SK-N-SH treated with all-trans-retinoic acid at 6 μM for 48 hours (cell line): ENCODE measurements around the gene PSMB7.

Experiments
- CSDC2 ChIP-seq: fragments of 250-450 bp; sonication (Bioruptor Pico); IDR thresholded peaks from 2 replicates; pipeline ENCODE4 v1.5.0; 2020; ENCODE audit warnings: mild to moderate bottlenecking, moderate library complexity
- GLIS3 ChIP-seq: fragments of 250-450 bp; sonication (Bioruptor Pico); IDR thresholded peaks from 2 replicates; pipeline ENCODE4 v1.5.0; 2020; ENCODE audit warnings: mild to moderate bottlenecking, moderate library complexity
- PATZ1 ChIP-seq: fragments of 250-450 bp; sonication (Bioruptor Pico); IDR thresholded peaks from 2 replicates; pipeline ENCODE4 v1.8.0; 2020; ENCODE audit warnings: mild to moderate bottlenecking, moderate library complexity, borderline replicate concordance
- POU6F1 ChIP-seq: fragments of 250-450 bp; sonication (Bioruptor Pico); IDR thresholded peaks from 2 replicates; pipeline ENCODE4 v1.8.0; 2021; ENCODE audit warnings: low read depth, mild to moderate bottlenecking, moderate library complexity, borderline replicate concordance
- TCF4 ChIP-seq: fragments of 250-450 bp; sonication (Bioruptor Pico); IDR thresholded peaks from 2 replicates; pipeline ENCODE4 v1.8.0; 2021; ENCODE audit warnings: mild to moderate bottlenecking, moderate library complexity, borderline replicate concordance
- TOX ChIP-seq: fragments of 250-450 bp; sonication (Bioruptor Pico); IDR thresholded peaks from 2 replicates; pipeline ENCODE4 v1.8.0; 2021; ENCODE audit warnings: mild to moderate bottlenecking, moderate library complexity, borderline replicate concordance
- ZFP3 ChIP-seq: fragments of 250-450 bp; sonication (Bioruptor Pico); IDR thresholded peaks from 2 replicates; pipeline ENCODE4 v1.5.0; 2020; ENCODE audit warnings: mild to moderate bottlenecking, moderate library complexity

GRCh38 chr9:124450931-124451661 lies 35.9 kb upstream of the PSMB7 start:
- TF ChIP-seq POU6F1 (no peak), PATZ1 (CRISPR knock-in tag) (no peak), GLIS3 (CRISPR knock-in tag) (no peak), CSDC2 (CRISPR knock-in tag) (no peak), TOX (CRISPR knock-in tag) (no peak), TCF4 (no peak), ZFP3 (CRISPR knock-in tag) (no peak)
